ENCODE measurements around the gene SLC35E3.

Gene SLC35E3

DNA sequence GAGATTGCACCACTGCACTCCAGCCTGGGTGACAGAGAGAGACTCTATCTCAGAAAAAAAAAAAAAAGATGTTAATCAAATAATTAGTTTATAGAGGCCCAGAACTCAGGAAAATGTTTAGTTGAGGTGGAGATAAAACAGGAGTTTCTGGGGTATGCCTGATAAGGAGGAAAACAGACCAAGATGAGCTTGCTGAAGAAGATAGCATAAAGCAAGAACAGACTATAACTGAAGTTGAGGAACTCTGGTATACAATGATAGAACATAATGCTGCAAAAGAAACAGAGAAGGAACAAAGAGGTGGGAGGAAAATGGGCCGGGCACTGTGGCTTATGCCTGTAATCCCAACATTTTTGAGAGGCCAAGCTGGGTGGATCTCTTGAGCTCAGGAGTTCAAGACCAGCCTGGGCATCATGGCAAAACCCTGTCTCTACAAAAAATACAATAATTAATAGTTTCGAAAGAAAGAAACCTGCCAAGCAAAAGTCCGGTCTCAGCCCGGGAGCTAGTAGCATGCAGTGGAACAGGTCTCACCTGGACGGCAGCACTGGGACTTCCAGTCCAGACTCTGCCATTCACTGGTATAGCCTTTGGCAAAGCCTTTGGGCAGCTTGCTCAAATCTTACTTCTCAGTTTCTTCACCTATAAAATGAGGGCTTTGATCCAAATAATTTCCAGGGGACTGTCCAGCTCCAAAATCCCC, 25.4 kb downstream of the SLC35E3 start:
- DNase-seq, result no peak

DNA sequence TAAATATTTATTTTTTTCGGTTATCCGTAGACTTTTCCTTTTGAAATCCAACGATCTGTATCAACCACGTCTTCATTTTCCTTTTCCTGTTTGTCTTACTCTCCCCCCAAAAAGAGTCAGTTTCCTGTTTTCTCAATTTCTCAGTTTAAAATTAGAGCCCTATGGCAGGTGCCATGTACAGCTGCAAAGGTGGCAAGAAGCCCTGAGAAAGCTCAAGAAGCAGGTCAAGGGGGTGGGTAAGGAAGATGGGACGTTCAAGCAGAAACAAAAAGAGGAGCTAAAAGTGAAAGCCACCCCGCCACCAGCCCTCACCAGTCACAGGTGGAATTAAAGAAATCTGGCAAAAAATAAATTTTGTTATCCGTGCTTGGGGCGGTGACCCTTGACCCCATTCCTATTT, 26.7 kb downstream of the SLC35E3 start:
- DNase-seq, result no peak

GRCh38 chr12:68773582-68773981, 27.6 kb downstream of the SLC35E3 start:
- DNase-seq, result no peak

DNA sequence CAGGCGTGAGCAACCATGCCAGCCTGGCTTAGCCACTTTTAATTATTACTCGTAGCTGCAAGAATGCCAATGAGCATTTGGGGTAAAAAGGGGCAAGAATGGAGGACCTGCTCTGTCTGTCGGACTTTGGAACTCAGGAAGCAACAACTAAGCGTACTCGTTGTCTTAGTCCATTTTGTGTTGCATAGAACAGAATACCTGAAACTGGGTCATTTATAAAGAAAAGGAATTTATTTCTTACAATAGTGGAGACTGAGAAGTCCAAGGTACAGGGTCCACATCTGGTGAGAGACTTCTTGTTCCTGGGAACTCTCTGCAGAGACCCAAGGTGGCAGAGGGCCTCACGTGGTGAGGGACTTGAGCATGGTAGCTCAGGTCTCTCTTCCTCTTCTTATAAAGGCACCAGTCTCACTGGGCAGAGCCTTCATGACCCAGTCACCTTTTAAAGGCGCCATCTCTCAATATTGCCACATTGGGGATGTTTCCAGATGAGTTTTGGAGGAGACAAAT, 29.2 kb downstream of the SLC35E3 start:
- no peak for DNase-seq

DNA sequence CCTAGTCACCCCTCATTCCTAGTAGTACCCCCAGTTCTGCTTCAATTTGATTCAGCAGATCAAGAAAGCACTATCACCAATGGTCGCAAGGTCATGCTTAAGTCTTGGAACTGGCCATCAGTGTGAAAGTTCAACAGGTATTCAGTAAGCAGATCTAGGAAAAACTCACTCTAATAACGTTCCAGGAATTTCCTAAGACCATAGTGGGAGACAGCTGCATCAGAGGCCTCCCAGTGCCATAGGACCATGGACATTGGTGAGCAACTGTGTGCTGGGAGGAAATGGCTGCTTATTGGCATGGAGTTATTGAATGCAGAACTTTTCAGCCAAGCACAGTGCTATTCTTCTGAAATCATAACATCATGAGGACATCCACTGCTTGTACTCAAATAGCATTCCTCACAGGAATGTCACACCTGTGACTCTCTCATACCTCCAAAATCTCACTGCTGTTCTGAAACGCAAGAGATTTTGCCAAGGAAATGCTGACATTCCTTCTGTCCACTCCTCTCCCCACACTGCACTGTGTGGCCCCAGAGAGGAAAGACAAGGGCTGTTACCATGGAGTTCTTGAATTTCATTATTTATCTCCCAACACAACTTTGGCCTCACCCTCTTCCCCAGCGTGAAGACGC, 31.1 kb downstream of the SLC35E3 start:
- DNase-seq, result no peak

DNA sequence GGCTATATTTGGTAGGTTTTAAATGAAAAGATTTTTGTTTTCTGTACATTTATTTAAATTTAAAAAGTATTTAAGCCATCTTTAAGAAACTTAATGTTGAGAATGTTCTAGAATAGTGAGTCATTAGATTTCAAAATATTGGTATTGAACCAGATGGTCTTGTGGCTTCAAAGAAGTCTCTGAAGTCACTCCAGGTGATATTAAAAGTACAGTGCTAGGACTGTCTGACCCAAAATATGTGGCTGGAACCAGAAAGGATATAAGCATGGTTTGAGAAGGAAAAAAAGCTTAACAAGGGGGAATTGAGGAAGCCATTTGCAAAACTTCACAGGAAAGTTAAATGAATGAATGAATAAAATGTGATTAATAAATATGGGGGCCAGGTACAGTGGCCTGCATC, 33.3 kb downstream of the SLC35E3 start:
- no peak for DNase-seq

DNA sequence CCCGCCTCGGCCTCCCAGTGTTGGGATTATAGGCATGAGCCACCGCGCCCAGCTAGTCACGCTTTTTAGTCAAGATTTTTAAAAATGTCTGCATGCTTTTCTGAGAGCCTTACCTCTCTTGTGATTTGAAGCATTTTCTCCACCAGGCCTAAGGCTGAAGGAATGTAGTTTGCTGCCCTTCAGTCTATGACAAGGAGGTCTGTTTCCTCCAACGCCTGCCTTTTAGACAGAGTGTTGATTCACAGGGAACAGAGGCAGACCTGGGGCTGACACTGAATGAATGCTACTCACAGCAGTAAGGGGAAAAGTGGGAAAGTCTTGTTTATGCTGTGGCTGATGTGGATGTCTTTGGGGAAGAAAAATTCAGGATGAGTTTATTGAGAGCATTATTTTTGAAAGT, 34.8 kb downstream of the SLC35E3 start:
- no peak for DNase-seq

DNA sequence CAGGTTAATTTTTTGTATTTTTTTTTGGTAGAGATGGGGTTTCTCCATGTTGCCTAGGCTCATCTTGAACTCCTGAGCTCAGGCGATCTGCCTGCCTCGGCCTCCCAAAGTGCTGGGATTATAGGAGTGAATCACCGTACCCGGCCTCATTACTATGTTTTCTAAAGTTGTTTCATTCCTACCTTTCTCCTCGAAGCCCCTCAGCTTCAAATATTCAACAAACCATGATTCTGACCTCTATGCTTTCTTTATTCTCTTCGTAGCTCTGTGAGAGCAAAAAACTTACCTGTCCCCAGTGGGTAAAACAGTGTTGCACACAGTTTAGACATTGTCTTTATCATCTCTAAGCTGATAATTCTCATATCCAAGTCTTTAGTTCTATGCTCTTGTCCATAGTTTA, 35.8 kb downstream of the SLC35E3 start:
- DNase-seq, result no peak

GRCh38 chr12:68784015-68784414, 38.0 kb downstream of the SLC35E3 start:
- no peak for DNase-seq

- DNase-seq, result no peak
Measured at GRCh38 chr12:68785358-68785757, 39.4 kb downstream of the SLC35E3 start.

DNA sequence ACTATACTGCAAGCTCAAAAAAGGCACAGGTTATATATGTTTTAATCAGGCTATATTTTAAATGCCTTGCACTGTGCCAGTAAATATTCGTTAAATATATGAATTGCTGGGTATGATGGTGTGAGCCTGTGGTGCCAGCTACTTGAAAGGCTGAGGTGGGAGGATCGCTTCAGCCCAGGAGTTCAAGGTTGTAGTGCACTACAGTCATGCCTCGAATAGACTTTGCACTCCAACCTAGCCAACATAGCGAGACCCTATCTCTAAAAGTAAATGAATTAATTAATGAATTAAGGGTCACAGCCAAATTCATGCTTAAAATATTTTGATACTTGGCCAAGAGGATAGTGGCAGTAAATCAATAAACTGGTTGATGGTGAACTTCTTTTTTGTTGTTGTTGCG, 39.8 kb downstream of the SLC35E3 start:
- no peak for DNase-seq

DNA sequence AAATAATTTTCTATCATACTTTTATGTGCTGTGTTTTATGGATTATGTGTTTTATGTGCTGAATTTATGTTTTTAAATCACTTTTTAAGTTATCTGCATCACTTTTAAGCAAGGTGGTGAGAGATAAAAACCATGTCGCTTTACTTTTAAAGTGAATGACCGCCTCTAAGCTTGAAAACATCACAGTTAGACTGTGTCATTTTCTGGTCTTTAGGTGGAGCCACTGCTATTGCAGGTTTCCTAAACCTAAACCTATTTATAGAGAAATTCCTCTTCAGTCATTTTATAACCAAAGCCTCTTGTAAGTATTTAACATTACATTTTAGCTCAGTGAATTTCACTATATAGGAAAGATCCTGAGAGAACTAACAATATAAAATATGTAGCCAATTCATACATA, 41.0 kb downstream of the SLC35E3 start:
- DNase-seq, result no peak

- no peak for DNase-seq
Measured at GRCh38 chr12:68788554-68789143, 42.7 kb downstream of the SLC35E3 start.

- DNase-seq, result no peak
Measured at GRCh38 chr12:68789144-68789878, 43.3 kb downstream of the SLC35E3 start.

DNA sequence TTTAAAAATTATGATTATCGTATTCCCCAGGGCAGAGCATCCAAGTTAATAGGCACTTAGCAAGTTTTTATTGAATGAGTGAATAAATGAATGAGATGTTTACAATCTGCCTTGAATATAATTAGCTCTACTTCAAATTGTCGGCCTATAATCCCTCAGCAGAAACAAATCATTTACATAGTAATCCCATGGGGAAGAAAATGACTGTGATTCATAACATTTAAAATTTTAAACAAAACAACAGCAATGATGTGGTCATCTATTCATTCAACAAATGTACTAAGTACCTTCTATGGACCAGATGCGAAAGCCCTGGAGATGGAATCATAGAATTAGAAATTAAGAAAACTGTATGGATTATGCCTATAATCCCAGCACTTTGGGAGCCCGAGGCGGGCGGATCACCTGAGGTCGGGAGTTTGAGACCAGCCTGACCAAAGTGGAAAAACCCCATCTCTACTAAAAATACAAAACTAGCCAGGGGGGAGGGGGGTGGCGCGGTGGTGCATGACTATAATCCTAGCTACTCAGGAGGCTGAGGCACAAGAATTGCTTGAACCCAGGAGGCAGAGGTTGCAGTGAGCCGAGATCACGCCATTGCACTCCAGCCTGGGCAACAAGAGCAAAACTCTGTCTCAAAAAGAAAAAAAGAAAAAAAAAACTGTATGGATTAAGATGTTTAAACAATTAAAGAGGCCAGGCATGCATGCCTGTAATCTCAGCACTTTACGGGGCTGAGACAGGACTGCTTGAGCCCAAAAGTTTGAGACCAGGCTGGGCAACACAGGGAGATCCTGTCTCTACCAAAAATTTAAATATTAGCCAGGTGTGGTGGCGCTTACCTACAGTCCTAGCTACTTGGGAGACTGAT, 44.3 kb downstream of the SLC35E3 start:
- no peak for DNase-seq

GRCh38 chr12:68790952-68791234, 44.9 kb downstream of the SLC35E3 start:
- DNase-seq, result no peak

DNA sequence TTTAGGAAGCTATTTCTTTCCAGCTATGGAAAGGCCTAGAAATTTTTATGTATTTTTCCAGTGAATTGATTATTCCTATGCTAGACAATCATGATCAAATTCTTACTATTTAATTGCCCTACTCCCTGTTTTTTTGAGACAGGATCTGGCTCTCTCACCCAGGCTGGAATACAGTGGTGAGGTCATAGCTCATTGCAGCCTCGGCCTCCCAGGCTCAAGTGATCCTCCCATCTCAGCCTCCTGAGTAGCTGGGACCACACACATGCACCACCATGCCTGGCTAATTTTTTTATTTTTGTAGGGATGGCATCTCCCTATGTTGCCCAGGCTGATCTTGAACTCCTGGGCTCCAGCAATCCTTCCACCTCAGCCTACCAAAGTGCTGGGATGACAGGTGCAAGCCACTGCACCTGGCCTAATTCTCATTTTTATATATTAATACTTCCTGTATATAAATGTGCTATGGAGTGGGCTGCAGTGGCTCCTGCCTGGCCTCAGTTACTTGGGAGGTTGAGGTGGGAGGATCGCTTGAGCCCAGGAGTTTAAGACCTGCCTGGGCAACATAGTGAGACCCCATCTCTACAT, 46.0 kb downstream of the SLC35E3 start:
- DNase-seq, result no peak

- no peak for DNase-seq
Measured at GRCh38 chr12:68792952-68793351, 47.0 kb downstream of the SLC35E3 start.

DNA sequence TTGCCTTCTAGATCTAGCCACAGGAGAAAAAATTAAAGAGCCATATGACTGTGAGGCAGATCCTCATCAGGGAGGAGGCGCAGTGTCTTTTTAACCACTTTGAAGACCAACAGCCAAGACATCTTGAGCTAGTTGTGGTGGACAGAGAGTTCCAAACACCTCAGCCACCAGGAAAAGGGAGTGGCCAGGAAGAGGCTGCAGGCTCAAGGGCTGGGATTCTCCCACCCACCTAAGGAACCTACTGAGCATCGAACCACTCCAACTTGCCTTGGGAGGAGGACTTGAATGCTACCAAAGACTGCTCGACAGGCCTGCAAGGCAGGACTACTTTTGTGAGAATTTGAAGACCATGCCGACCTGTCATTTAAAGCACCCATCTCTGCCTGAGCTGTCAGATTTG, 47.5 kb downstream of the SLC35E3 start:
- DNase-seq, result no peak

DNA sequence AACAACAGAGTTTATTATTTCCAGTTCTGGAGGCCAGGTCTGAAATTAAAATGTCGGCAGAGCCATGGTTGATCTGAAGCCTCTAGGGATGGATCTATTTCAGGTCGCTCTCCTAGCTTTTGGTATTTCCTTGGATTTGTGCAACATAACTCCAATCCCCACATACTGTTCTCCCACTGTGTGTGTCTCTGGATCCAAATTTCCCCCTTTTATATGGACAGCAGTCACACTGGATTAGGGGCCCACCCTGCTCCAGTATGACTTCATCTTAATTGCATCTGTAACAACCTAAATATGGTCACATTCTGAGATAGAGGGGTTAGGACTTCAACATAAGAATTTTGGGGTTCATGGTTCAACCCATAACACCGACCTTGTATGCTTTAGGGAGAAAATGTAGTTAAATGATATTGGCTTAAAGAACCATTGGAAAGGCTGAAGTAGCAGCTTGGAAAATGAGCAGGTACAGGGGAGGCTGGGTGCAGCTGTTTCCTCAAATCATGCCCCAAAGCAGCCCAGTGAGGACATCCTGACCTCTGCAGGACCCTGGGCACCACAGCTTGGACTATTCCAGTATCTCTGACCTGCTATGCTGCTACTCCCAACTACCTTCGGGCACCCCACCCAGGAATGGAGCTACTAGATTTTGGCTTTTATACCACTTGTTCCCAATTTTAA, 48.1 kb downstream of the SLC35E3 start:
- DNase-seq, result no peak

DNA sequence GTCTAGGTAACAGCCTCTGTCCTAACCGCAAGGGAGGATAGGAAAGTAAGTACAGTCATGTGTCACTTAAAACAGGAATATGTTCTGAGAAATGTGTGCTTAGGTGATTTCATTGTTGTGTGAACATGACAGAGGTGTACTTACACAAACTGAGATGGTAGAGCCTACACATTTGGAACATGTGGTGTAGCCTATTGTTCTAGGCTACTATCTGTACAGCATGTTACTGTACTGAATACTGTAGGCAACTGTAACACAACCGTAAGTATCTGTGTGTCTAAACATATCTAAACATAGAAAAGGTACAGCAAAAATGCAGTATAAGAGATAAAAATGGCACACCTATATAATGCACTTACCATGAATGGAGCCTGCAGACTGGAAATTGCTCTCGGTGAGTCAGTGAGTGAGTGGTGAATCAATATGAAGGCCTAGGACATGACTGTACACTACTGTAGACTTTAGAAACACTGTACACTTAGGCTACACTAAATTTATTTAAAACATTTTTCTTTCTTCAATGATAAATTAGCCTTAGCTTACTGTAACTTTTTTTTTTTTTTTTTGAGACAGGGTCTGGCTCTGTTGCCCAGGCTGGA, 48.8 kb downstream of the SLC35E3 start:
- DNase-seq, result no peak

All from COR-L47 (cell line).